Measurements from ENCODE around the gene INSYN1. TPM values are rescaled to one million over a fixed set of nuclear protein-coding genes. Genes with fewer than 3 reads are reported as not detected.
A peak's percentile ranks its signal among the peaks of the same experiment; 100 is the strongest.

INSYN1 gene
- total RNA-seq, 1 experiment from 2014 or later, result not detected

- BruUV-seq (replicated peaks), result no TSS peak
- ChIA-PET POLR2A (ENCODE audit: unreplicated experiment) (no interaction called here), CTCF (interaction anchor here (1.7 kb wide), 1 partner anchor 61 kb away, joined by 12 read pairs; no protein-coding TSS in a partner anchor)
- Histone ChIP-seq H3K9me3 (ENCODE audit: low read length) (no peaks in the 10 kb centered on the region), H3K4me1 (ENCODE audit: insufficient read depth, low read length) (peaks cover 23% of the 10 kb centered on the region), H3K4me2 (ENCODE audit: low read length) (peak overlapping the region; percentile 56; the same call in 1 of the 2 replicates), H3K9me2 (replicated peaks; ENCODE audit: low read length) (no peaks in the 10 kb centered on the region), H3K9ac (ENCODE audit: low read length) (peak overlapping the region; percentile 28), H2AFZ (ENCODE audit: low read length) (no peak overlapping the region), H4K20me1 (ENCODE audit: low read length) (no peaks in the 10 kb centered on the region), H3K79me2 (ENCODE audit: low read length) (peaks cover 63% of the 10 kb centered on the region), H3K27me3 (ENCODE audit: low read length) (no peaks in the 10 kb centered on the region), H3K27ac (ENCODE audit: low read length) (peak overlapping the region; percentile 84), H3K4me3 (ENCODE audit: low read length) (no peak overlapping the region), H3K36me3 (ENCODE audit: low read depth, low read length) (peaks cover 11% of the 10 kb centered on the region; the same call in 1 of the 2 replicates), H3F3A (ENCODE audit: low read length, unreplicated experiment) (no peaks in the 10 kb centered on the region)
- DNase-seq, result peak; percentile 96
- TF ChIP-seq CTCF (conservative IDR thresholded peaks at IDR 0.05; ENCODE audit: low read depth, low read length), result no peak
- no peak for TF ChIP-seq EZH2 (IDR thresholded peaks at IDR 0.05; ENCODE audit: low read length, unreplicated experiment)
- no peak for TF ChIP-seq EZH2phosphoT487 (IDR thresholded peaks at IDR 0.05; ENCODE audit: borderline replicate concordance, low read length)
- ATAC-seq, result peak; percentile 94
- intact Hi-C loops (cut with micrococcal nuclease), result no loop called here
Observed at GRCh38 chr15:73697033-73697467, 56.1 kb downstream of the INSYN1 start.

- Histone ChIP-seq H3K4me1 (ENCODE audit: insufficient read depth, low read length) (peaks cover 23% of the 10 kb centered on the region), H3K9ac (ENCODE audit: low read length) (peak overlapping the region; percentile 28), H3K79me2 (ENCODE audit: low read length) (peaks cover 67% of the 10 kb centered on the region), H3K4me3 (ENCODE audit: low read length) (no peak overlapping the region), H3F3A (ENCODE audit: low read length, unreplicated experiment) (no peaks in the 10 kb centered on the region), H3K27ac (ENCODE audit: low read length) (peak overlapping the region; percentile 84), H3K4me2 (ENCODE audit: low read length) (peak overlapping the region; percentile 56), H4K20me1 (ENCODE audit: low read length) (peaks cover 3% of the 10 kb centered on the region; the same call in 1 of the 2 replicates), H3K36me3 (ENCODE audit: low read depth, low read length) (peaks cover 11% of the 10 kb centered on the region; the same call in 1 of the 2 replicates), H3K9me3 (ENCODE audit: low read length) (no peaks in the 10 kb centered on the region), H3K27me3 (ENCODE audit: low read length) (no peaks in the 10 kb centered on the region), H2AFZ (ENCODE audit: low read length) (no peak overlapping the region), H3K9me2 (replicated peaks; ENCODE audit: low read length) (no peaks in the 10 kb centered on the region)
- TF ChIP-seq EZH2 (IDR thresholded peaks at IDR 0.05; ENCODE audit: low read length, unreplicated experiment) (no peak), EZH2phosphoT487 (IDR thresholded peaks at IDR 0.05; ENCODE audit: borderline replicate concordance, low read length) (no peak), CTCF (conservative IDR thresholded peaks at IDR 0.05; ENCODE audit: low read depth, low read length) (no peak)
- BruUV-seq (replicated peaks), result no TSS peak
- POLR2A ChIA-PET (ENCODE audit: unreplicated experiment), result no interaction called here
- DNase-seq, result no peak
- CTCF ChIA-PET, result interaction anchor here (1.7 kb wide), 1 partner anchor 60 kb away, joined by 12 read pairs; no protein-coding TSS in a partner anchor
- intact Hi-C loops (cut with micrococcal nuclease), result no loop called here
- ATAC-seq, result no peak
Observed at GRCh38 chr15:73696641-73697001, 56.5 kb downstream of the INSYN1 start.
